GM18870 (cell line): ENCODE results near the gene BBOF1.
"Not testable (repeated sequence)": the region's sequence is repeated elsewhere in the genome, so short reads cannot be mapped to it uniquely, and the experiment has no call there.

ENCODE experiments used
- ATAC-seq: cut with Tn5 transposase; IDR thresholded peaks from one replicate; pipeline ENCODE4 v1.9.1; 2021; ENCODE audit warnings: moderate library complexity; ENCODE audit not compliant: unreplicated experiment

Gene BBOF1, protein sequence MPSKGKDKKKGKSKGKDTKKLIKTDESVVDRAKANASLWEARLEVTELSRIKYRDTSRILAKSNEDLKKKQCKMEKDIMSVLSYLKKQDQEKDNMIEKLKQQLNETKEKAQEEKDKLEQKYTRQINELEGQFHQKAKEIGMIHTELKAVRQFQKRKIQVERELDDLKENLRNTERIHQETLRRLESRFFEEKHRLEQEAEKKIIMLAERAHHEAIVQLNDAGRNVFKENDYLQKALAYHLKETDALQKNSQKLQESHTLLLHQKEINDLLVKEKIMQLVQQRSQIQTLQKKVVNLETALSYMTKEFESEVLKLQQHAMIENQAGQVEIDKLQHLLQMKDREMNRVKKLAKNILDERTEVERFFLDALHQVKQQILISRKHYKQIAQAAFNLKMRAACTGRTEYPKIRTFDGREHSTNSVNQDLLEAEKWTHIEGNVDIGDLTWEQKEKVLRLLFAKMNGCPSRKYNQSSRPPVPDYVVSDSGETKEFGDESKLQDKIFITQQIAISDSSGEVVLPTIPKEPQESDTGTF

DNA sequence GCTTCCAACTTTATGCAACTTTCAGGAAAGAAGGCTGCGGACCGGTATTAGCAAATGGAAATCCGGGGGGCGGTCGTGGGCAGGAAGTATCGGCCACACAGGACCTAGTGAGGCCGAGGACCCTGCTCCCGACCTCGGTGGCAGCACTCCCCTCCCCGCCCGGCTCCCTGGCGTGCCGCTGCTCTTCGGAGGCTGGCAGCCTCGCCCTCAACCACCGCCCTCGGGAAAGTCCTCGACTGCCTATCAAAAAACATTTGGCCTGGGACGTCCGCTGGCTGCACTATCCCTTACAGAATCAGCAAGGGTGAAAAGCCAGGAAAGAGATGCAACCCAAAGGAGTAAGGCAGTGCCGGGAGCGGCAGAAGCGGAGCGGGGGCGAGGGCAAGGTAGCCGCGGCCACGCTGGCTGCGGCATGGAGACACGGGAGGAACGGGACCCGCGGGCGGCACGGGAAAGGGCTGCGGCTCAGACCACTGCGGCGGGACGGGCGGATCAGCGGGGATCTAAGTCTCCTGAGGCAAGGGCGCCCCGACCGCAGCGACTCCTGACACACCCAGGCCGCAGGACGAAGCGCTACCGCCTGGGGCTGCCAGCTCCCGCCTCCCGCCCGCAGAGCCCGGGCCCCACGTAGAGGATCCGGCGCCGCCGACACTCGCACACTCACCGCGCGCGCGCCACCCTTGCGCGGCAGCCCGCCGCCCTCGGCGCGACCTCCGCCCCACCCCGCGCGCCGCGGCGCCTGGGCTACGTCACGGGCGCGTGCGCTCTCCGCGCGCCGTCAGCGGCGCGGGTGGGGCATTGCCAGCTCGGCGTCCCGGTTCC lies at the start of gene BBOF1, which contains the start of gene ENTPD5:
BBOF1 (plus strand) TSS at position 764 of the 822 bp plus-strand sequence. CDS start 130 bp downstream, outside the sequence.
ENTPD5 (minus strand) TSS at position 703 of the 822 bp plus-strand sequence. CDS start 31,186 bp downstream, outside the sequence.
- no peak for ATAC-seq

DNA sequence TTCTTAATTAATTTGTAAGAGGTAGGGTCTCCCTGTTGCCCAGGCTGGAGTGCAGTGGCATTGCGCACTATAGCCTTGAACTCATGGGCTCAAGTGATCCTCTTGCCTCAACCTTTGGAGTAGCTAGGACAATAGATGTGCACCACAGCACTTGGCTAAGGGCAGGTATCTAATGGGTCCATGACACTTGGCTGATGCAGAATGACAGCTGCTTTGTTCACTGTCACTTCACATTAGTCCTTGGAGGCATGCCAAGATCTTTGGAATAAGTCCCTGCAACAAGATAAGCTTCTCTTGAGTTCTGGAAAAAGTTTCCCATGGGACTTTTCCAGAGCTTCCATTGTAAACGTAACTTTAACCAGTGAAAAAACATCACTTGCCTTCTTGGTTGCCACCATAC lies 45.7 kb upstream of the BBOF1 start:
- no peak for ATAC-seq

DNA sequence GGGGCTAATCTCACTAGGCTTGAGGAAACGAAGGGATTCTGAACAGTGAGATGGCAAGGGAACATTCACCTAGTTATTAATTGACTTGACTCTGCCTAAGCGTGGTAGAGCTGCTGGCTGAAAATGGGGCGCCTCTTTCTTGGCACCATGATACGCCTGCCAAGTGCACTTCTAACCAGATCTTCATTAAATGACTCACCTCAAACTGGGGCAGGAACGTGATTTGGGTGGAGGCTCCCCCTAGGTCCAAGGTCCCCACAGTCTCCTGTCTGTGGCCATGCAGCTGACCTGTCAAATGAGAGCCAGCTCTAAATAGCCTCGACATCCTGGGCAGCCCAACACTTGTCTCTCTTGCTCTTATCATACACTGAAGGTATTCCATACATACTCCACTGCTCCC lies 43.0 kb upstream of the BBOF1 start:
- ATAC-seq, result no peak

DNA sequence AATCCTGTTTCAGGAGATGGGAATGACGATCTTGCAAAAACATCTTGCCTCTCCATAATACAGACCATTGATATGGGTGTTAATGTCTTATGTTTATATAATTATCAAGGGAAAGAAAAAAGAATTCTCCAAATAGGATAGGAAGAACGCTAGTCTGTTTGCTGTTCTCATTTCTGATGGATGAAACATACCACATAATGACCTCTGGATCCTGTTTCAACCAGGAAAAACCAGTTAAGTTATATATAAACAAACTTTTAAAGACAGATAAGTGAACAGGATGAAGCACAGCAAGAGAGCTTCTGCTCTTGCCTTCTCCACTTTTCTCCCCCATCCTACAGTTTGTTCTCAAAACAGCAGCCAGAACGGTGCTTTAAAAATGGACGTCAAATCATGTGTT lies 41.3 kb upstream of the BBOF1 start:
- ATAC-seq, result no peak

DNA sequence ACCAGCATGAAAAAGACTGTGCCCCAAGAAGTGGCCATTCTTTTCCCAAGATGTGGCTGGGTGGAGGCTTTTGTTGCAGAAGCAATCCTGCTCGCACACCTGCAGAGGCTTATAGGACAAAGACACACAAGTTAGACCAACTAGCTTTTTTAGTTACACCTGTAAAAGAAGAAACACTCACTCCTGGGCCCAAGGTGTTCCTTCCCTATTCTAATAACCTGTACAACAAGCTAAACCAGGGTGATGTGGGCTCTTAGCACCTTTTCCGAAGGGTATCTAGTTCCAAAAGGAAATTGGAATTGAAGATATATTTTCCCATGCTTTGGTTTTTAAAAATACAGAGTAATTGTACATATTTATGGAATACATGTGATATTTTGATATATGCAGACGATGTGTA lies 31.1 kb upstream of the BBOF1 start:
- ATAC-seq, result no peak

DNA sequence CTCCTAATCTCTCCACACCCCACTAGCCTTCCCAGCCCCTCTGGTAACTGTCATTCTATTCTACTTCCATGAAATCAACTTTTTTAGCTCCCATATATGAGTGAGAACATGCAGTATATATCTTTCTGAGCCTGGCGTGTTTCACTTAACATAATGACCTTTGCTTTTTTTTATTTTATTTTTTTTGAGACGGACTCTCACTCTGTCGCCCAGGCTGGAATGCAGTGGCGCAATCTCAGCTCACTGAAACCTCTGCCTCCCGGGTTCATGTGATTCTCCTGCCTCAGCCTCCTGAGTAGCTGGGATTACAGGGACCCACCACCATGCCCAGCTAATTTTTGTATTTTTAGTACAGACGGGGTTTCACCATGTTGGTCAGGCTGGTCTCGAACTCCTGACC lies 30.5 kb upstream of the BBOF1 start:
- ATAC-seq, result not testable (repeated sequence)

DNA sequence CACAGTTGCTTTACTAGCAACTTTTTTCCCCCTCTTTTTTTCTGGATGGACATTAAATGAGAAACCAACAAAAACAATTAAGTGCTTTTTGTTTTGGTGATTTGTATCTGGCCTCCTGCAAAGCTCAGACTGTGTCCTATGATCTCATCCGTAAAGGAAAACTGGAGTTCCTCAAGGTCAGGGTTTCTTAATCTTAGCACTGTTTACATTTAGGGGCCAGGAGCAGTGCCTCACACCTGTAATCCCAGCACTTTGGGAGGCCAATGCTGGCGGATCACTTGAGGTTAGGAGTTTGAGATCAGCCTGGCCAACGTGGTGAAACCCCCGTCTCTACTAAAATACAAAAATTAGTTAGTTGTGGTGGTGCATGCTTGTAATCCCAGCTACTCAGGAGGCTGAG lies 28.1 kb upstream of the BBOF1 start:
- no peak for ATAC-seq

DNA sequence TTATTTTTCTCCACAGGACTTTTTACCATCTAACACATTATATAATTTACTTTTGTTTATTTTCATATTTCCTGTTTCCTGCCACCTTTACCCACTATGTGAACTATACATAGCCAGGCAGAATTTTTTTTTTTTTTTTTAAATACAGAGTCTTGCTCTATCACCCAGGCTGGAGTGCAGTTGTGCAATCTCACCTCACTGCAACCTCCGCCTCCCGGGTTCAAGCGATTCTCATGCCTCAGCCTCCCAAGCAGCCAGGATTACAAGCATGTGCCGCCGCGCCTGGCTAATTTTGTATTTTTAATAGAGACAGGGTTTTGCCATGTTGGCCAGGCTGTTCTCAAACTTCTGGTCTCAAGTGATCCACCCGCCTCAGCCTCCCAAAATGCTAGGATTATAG lies 24.2 kb upstream of the BBOF1 start:
- ATAC-seq, result not testable (repeated sequence)

DNA sequence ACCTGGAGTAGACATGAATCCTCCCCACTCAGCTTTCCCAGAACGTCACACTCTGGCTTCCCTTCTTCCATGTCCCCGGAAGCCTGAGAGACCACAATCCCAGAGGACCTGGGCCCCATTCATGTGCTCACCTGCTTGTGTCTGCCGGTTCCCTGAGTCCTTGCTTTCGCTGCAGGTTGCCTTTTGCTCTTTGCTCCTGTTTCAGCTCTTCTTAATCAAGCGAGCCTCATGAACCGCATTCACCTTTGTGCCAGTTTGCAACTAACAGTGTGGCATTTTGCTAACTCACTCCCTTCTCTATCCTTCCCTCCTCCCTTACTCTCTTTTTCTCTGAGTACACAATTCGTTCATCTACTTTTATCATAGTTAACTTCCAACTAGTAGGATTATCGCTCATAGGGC lies 23.2 kb upstream of the BBOF1 start:
- ATAC-seq, result no peak

DNA sequence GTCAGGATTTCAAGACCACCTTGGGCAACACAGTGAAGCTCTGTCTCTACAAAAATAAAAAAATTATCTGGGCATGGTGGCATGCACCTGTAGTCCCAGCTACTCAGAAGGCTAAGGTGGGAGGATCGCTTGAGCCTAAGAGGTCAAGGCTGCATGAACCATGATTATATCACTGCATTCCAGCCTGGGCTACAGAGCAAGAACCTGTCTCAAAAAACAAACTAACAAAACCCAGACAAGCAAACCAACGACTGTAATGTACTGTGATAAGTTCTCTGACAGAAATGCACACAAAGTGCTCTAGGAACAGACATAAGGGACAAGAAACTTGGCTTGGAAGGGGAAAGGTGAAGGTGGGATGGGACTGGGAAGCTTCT lies 22.4 kb upstream of the BBOF1 start:
- ATAC-seq, result no peak

DNA sequence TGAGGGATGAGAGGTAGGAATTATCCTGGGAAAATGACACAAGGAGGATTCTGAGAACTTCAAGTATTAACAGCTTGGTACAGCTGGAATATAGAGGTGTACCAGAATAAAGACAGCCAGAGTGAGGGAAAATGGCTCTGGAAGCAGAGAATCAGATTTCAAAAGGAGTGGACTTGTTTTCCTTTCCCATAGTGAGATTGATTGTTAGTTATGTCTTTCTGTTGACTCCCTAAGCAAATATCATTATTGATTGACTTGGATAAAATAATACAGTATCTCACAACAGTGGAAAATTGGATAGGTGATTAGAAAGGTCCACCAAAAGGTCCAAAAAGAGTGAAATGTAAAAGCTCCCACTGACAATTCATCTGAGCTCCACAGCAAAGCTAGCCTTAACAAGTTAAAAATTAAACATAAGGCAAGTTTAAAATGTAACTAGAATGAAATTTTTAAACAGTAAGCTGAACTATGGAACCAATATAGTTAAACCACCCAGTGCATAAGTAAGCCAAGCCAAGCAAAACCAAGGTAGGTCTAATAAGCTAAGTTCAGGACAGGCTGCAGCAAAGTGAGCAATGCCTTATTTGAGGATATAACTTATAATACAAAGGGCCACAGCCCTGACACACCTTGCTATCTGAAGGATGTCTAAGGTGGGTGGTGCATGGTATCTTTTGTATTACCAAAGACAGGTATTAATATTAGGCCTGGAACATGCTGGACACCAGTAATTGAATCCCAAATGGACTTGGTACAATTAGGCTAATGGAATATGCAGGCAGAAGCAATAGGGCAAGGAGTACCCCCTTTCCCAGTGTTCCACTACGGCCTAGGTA lies 21.8 kb upstream of the BBOF1 start:
- ATAC-seq, result no peak

DNA sequence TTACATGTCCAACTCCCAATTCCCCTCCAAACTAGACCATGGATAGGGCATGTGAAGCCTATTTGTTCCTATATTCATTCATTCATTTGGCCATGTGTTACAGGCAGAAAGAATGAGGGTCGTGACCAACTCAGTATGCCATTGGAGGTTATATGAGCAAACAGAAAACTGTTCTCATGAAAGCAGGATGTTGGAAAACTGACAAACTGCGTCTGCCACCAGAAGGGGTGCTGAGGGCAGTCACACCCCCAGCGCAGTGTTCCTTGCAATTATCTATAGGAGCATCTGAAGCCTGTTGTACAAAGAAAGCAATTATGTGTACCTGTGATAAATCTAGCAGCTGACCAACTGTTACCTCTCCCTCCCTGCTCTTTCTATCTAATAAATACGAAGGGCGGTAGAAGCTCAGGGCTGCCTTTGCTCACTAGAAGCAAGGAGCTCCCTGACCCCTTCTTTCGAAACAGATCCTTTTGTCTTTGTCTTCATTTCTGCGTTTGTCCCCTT lies 21.2 kb upstream of the BBOF1 start:
- no peak for ATAC-seq

DNA sequence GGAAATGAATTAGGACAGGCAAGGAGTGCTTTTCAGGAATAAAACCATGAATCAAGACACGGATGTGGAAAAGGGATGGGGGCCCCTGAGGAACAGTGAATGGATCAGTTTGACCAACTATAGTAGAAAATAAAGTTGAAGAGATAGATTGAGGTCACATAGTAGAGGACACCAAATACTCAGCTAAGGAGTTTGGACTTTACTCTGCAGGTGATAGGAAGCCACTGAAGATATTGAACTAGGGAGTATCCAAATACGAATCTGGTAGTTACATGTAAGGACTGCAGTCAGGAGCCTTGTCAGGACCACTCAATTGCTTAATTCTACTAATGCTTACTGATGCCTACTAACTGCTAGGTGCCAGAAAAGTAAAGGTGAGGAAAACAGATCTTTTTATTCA lies 20.4 kb upstream of the BBOF1 start:
- ATAC-seq, result no peak

DNA sequence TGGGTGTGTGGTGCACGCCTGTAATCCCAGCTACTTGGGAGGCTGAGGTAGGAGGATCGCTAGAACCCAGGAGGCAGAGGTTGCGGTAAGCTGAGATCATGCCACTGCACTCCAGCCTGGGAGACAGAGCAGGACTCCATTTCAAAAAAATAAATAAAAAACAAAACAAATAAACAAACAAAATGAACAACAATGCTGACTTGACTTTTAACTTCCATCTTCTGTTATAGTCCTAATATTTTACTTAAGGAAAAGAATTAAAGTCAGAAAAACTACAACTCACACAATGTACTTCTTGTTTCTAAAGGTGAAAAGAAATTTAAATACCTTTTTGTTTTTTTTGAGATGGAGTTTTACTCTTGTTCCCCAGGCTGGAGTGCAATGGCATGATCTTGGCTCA lies 13.5 kb upstream of the BBOF1 start:
- not testable (repeated sequence) for ATAC-seq

DNA sequence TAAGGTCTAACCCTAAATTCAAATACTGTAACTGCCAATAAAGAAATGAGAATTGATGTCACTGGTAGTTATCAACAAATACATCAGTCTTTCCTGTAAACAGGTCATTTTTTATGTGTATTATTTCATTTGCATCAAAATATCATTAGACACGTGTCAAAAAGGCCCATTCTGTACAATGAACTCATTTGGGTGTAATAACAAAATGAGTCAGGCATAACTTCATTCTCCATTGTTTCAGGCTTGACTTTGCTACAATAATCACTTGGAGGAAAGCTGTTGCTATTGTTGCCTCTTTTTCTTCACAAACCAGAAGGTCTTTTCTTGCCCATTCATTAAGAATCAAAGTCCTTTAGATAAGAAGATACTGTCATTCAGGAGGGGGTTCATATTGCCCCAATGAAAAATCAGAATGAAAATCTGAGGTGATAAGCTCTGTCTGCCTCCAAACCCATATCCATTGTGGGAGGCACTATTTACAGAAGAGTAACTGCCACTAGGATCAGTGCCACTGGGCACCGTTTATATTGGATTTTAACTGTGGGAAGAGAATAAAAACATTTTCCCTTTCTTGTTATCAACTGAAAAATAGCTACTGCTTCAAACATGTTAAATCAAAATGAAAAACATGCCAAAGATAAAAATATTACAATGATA lies 10.2 kb upstream of the BBOF1 start:
- ATAC-seq, result no peak

DNA sequence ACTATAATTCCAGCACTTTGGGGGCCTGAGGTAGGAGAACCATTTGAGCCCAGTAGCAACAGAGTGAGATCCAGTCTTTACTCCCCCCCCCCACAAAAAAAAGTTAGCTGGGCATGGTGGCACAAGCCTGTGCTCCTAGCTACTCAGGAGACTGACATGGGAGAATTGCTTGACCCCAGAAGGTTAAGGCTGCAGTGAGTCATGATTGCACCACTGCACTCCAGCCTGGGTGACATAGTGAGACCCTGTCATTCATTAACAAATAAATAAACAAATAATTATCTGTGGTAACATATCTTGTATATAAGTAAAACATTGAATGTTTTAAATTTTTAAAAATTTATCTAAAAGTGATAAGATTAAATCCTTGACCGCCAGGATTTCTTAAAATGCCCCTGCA lies 4.8 kb upstream of the BBOF1 start:
- no peak for ATAC-seq

DNA sequence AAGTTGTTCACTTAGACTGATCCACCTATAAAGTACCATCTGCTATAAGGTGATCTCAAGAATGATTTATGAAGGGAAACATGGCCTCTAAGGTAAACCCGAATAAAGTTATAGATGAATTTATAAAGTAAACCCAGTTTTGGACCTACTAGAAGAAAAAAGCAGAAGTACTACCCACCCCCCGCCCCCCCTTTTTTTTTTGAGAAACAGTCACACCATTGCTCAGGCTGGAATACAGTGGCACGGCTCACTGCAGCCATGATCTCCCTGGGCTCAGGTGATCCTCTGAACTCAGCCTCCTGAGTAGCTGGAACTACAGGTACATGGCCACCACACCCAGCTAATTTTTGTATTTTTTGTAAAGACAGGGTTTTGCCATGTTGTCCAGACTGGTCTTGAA lies 4.0 kb upstream of the BBOF1 start:
- ATAC-seq, result no peak

DNA sequence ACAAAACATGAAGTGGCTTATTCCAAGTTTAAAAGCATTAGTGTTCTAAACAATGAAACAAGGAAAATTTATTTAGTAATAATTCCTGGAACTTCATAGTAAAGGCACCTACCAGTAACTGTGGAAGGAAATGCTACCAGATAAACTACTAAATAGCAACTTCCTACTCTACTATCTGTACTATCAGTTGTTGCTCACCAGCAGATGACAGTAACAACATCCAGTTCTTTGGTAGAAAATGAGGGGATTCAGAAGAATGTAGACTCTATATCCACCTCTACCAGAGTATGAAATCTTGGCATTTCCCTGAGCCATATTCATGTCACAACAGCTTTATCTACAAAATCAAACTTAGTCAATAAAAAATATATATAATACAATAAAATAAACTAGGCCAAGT lies 3.2 kb upstream of the BBOF1 start:
- no peak for ATAC-seq

DNA sequence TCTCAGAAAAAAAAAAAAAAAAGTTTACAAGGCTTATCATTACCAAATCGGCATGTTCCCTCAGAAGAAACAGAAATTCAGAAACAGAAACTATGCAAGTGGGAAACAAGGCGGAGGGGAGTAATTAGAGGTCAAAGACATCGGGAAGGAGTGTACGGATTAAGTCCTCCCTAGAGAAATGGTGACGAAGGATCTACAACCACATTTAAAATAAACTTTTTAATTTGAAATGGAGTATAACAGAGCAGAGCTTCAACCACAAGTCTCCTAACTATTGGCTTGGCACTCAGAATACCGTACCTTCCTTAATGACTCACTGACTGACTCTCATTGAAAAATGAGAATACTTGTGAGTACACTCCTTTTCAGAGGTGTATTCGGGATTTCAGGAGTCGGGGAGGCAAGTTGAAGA lies 969 bp upstream of the BBOF1 start:
- ATAC-seq, result no peak

DNA sequence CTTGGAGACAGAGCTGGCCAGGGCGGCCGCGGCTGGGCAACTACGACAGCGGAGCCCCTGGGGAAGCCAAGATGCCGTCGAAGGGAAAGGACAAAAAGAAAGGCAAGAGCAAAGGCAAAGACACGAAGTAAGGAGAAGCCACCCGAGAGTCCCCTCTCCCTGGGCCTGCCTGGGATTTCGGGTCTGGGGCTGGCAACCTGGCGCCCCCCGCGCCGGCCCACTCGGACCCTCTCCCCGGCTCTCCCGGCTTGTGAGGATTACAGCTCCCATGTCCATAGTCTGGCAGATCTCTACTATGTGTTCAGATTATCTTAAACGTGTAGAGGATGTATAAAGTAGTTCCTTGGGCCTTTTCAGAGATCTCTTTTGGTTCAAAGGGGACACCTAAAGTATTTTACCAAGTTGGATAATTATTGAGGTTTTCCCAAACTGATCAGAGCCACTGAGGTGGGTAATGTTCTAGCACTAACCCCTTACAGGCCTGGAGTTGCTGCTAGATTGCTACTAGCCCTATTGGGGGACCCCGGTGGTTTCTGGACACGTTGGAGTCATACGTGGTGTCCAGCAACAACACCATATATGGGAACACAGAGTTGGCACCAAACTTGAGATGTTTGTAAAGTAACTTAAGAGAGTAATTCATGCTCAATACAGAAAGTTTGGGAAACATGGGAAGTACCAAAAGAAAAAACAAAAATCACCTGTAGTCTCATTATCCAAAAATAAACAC lies 424 bp downstream of the BBOF1 start:
- no peak for ATAC-seq
